CD4-positive, alpha-beta T cell (primary cell): Measurements from ENCODE around the gene SAMHD1. TPM values are rescaled to one million over a fixed set of nuclear protein-coding genes. Genes with fewer than 3 reads are reported as not detected.
"Not testable (repeated sequence)": the region's sequence is repeated elsewhere in the genome, so short reads cannot be mapped to it uniquely, and the experiment has no call there.

Experiments
- ATAC-seq: fragments of 200-7000 bp; cut with Tn5 transposase; one replicate; pipeline ENCODE4 v1.10.0; 2022; ENCODE audit warnings: mild to moderate bottlenecking; ENCODE audit not compliant: poor library complexity
- CTCF ChIA-PET: fragments of 350-600 bp; sonication (Branson Sonifier 250); formaldehyde crosslinking; loops from one replicate; lab custom pipeline; 2021; ENCODE audit warnings: antibody characterized with exemption, inconsistent platforms; lab: Charles Lee
- POLR2A ChIA-PET: fragments of 350-600 bp; sonication (Branson Sonifier 250); formaldehyde crosslinking; loops from one replicate; lab custom pipeline; 2021; ENCODE audit warnings: antibody characterized with exemption, inconsistent platforms; lab: Charles Lee
- DNase-seq, 14 experiments: peaks; one replicate each; pipeline ENCODE4 v3.0.0-alpha.2; 2013 to 2020; ENCODE audit warnings: mixed read lengths in 2 of 14
- H3K27ac ChIP-seq, 2 donors: one replicate each; pipeline versions ENCODE4 v1.5.1 to v1.7.0; 2013; ENCODE audit warnings: low read length in 2 of 2, low read depth in 1 of 2, mild to moderate bottlenecking in 1 of 2
- H3K27me3 ChIP-seq, 2 experiments: 1 replicate in 1 of 2; 2 replicates in 1 of 2; pipeline versions ENCODE4 v1.6.1 to v1.7.0; 2013; ENCODE audit warnings: low read length in 2 of 2, control low read depth in 1 of 2, mild to moderate bottlenecking in 1 of 2, moderate library complexity in 1 of 2; ENCODE audit not compliant: insufficient read depth in 2 of 2, control insufficient read depth in 1 of 2
- H3K36me3 ChIP-seq: one replicate; pipeline ENCODE4 v1.6.1; 2013; ENCODE audit warnings: low read length, control low read depth; ENCODE audit not compliant: insufficient read depth
- H3K4me1 ChIP-seq: one replicate; pipeline ENCODE4 v1.6.1; 2013; ENCODE audit warnings: low read length, control low read depth; ENCODE audit not compliant: insufficient read depth
- H3K4me3 ChIP-seq: one replicate; pipeline ENCODE4 v1.5.1; 2013; ENCODE audit warnings: mild to moderate bottlenecking, low read length, moderate library complexity
- H3K9me3 ChIP-seq, 2 experiments: 1 replicate in 1 of 2; 2 replicates in 1 of 2; pipeline versions ENCODE4 v1.6.1 to v1.7.0; 2013; ENCODE audit warnings: low read length in 2 of 2, mild to moderate bottlenecking in 2 of 2, control low read depth in 1 of 2, moderate library complexity in 1 of 2; ENCODE audit not compliant: control insufficient read depth in 1 of 2, insufficient read depth in 1 of 2
- H3K27ac Mint-ChIP-seq: one replicate; pipeline ENCODE4 v1.8.0; 2020; ENCODE audit warnings: mixed read lengths
- H3K27me3 Mint-ChIP-seq: one replicate; pipeline ENCODE4 v1.8.0; 2021; ENCODE audit warnings: mixed read lengths
- H3K36me3 Mint-ChIP-seq: one replicate; pipeline ENCODE4 v1.8.0; 2021; ENCODE audit warnings: low read depth, mixed read lengths
- H3K4me1 Mint-ChIP-seq: one replicate; pipeline ENCODE4 v1.8.0; 2021; ENCODE audit warnings: low read depth, mixed read lengths
- H3K4me3 Mint-ChIP-seq: one replicate; pipeline ENCODE4 v1.8.0; 2020; ENCODE audit warnings: mild to moderate bottlenecking, mixed read lengths
- H3K9me3 Mint-ChIP-seq: one replicate; pipeline ENCODE4 v1.8.0; 2020; ENCODE audit warnings: mixed read lengths
- CTCF ChIP-seq: fragments of 200-600 bp; IDR thresholded peaks from one replicate; pipeline ENCODE4 v1.8.0; 2022; ENCODE audit warnings: antibody characterized with exemption, mild to moderate bottlenecking
- intact Hi-C, 2 experiments: fragments of 100-400 bp; cut with DNase I in 1 of 2; cut with micrococcal nuclease in 1 of 2; formaldehyde crosslinking; loops; one replicate each; pipeline versions ENCODE4 v1.15.1 to v1.9.0; 2023 to 2025; cut with DNase I, micrococcal nuclease
- polyA plus RNA-seq, 2 donors: library from polyadenylated mRNA; unstranded; fragments of 120-200 nt; gene quantifications; one replicate each; pipeline ENCODE4 v1.2.1, GENCODE V29; 2013
- total RNA-seq, 174 experiments: library from RNA in 2 of 174; stranded (reverse) in 2 of 174; gene quantifications; one replicate each; pipeline ENCODE4 v1.2.3 and lab custom pipeline; 2021 to 2026

Gene SAMHD1
- total RNA-seq (100 to 1,000 TPM; 232 to 239 TPM), total RNA-seq (lab: John Stamatoyannopoulos, UW) (70.3 to 1,046 (median 368) reads per million in 172 experiments)
- polyA plus RNA-seq (2013, experiment 1 of 2) = 265 TPM
- 247 TPM for polyA plus RNA-seq (2013, experiment 2 of 2)

GRCh38 chr20:36951198-36951978 lies at the start of gene SAMHD1:
TSS of gene SAMHD1 (minus strand) at chr20:36951708. CDS start at chr20:36951643, 65 bp downstream.
- Mint-ChIP-seq H3K9me3 (no peaks in the 10 kb centered on the region), H3K27ac (peak within 1 kb of the TSS; percentile 94), H3K4me3 (peak within 1 kb of the TSS; percentile 100), H3K36me3 (peaks cover 42% of the 10 kb centered on the region), H3K27me3 (no peaks in the 10 kb centered on the region), H3K4me1 (peaks cover 53% of the 10 kb centered on the region)
- intact Hi-C loops = loop anchor here (2.0 to 5.0 kb wide), 5 partner anchors 17 to 131 kb away; no protein-coding TSS in a partner anchor
- POLR2A ChIA-PET = interaction anchor here (0.7 to 1.6 kb wide), 5 partner anchors 12 to 57 kb away, joined by 3 to 8 read pairs (median 3); no protein-coding TSS in a partner anchor
- ATAC-seq = peak; percentile 70
- CTCF ChIA-PET = no interaction called here
- DNase-seq = peak; percentile 68 to 95 (median 81)
- TF ChIP-seq CTCF = no peak
- peaks cover 6% of the 10 kb centered on the region for H3K36me3 ChIP-seq
- peak within 1 kb of the TSS; percentile 82 to 95 for H3K27ac ChIP-seq
- no peaks in the 10 kb centered on the region for H3K9me3 ChIP-seq
- peaks cover 60% of the 10 kb centered on the region for H3K4me1 ChIP-seq
- H3K4me3 ChIP-seq = peak within 1 kb of the TSS; percentile 86
- H3K27me3 ChIP-seq = no peaks in the 10 kb centered on the region

- H3K4me3 ChIP-seq, H3K27me3 ChIP-seq, H3K4me3 Mint-ChIP-seq, H3K4me1 ChIP-seq, H3K27me3 Mint-ChIP-seq, POLR2A ChIA-PET, CTCF ChIA-PET, H3K27ac Mint-ChIP-seq, DNase-seq, H3K27ac ChIP-seq, H3K9me3 Mint-ChIP-seq, ATAC-seq, H3K9me3 ChIP-seq: not testable (repeated sequence)
- intact Hi-C loops = loop anchor here in 1 of 2 experiments (10.0 kb wide), 1 partner anchor 535 kb away; no protein-coding TSS in a partner anchor
- peaks cover 15% of the 10 kb centered on the region for H3K36me3 ChIP-seq
- H3K36me3 Mint-ChIP-seq = peaks cover 47% of the 10 kb centered on the region
- peaks cover 22% of the 10 kb centered on the region for H3K4me1 Mint-ChIP-seq
Observed at GRCh38 chr20:37000171-37000570, 48.7 kb upstream of the SAMHD1 start.

- H3K36me3 ChIP-seq = peaks cover 20% of the 10 kb centered on the region
- POLR2A ChIA-PET = interaction anchor here (1.3 to 2.1 kb wide), 3 partner anchors 11 to 68 kb away, joined by 4 to 10 read pairs (median 6); no protein-coding TSS in a partner anchor
- no peaks in the 10 kb centered on the region for H3K27me3 ChIP-seq
- H3K4me3 ChIP-seq = no peak overlapping the region
- peak overlapping the region; percentile 14 for H3K4me3 Mint-ChIP-seq
- H3K4me1 Mint-ChIP-seq = peaks cover 21% of the 10 kb centered on the region
- peaks cover 50% of the 10 kb centered on the region for H3K36me3 Mint-ChIP-seq
- TF ChIP-seq CTCF = no peak
- intact Hi-C loops = no loop called here
- peak in 5 of 14 experiments; percentile 7 to 67 (median 53) for DNase-seq
- no peaks in the 10 kb centered on the region for H3K27me3 Mint-ChIP-seq
- no peaks in the 10 kb centered on the region for H3K9me3 ChIP-seq
- H3K27ac ChIP-seq = peak overlapping the region; percentile 43 to 54
- CTCF ChIA-PET = no interaction called here
- peaks cover 2% of the 10 kb centered on the region for H3K9me3 Mint-ChIP-seq
- H3K27ac Mint-ChIP-seq = peak overlapping the region; percentile 98
- peak; percentile 93 for ATAC-seq
- peaks cover 4% of the 10 kb centered on the region for H3K4me1 ChIP-seq
Observed at GRCh38 chr20:36998652-36999051, 47.1 kb upstream of the SAMHD1 start.
